Forelimb muscle (tissue), 1 donor: ENCODE results near the gene ZNF681. TPM values are rescaled to one million over a fixed set of nuclear protein-coding genes. Genes with fewer than 3 reads are reported as not detected.
A peak's percentile ranks its signal among the peaks of the same experiment; 100 is the strongest.
"Not testable (repeated sequence)": the region's sequence is repeated elsewhere in the genome, so short reads cannot be mapped to it uniquely, and the experiment has no call there.

Experiments used
- DNase-seq: peaks from one replicate; pipeline ENCODE4 v3.0.0-alpha.2; 2013; ENCODE audit warnings: low read depth
- polyA plus RNA-seq: library from polyadenylated mRNA; unstranded; fragments of 120-200 nt; gene quantifications from one replicate; pipeline ENCODE4 v1.2.1, GENCODE V29; 2013; ENCODE audit not compliant: insufficient read length

The ZNF681 gene
- polyA plus RNA-seq, 1 donor: 2.1 TPM

DNA sequence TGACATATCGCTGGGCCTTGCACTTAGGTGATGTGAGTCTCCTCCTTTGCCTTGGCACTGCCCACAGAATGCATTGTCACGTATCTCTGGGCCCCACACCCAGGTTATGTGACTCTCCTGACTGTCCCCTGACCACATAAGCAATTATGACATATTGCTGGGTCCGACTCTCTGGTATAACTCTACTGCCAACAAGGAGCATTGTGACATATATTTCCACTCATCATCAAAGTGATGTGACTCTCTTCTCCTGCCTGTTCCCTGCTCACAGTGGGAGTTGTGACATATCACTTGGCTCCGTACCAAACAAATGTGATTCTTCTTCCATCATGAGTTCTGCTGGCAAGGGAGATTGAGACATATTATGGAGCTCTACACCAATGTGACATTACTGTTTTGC is 15.4 kb upstream of the ZNF681 start:
- no peak for DNase-seq

DNA sequence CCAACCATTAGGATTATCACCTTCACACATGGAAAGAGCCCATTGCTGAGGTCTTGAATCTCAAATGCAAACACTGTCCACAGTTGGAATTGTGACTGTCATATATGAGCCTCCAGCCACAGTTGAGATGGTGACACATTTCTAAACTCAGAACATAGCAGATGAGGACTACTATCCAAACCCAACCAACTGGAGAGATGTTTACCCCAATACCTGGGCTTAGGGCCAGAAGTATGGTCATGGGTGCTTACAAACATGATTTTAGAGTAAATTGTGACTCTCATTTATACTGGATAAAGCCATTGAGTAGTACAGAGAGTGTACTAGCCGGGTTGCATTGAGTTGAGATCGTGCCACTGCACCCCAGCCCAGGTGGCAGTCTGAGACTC is 14.0 kb upstream of the ZNF681 start:
- DNase-seq: no peak

DNA sequence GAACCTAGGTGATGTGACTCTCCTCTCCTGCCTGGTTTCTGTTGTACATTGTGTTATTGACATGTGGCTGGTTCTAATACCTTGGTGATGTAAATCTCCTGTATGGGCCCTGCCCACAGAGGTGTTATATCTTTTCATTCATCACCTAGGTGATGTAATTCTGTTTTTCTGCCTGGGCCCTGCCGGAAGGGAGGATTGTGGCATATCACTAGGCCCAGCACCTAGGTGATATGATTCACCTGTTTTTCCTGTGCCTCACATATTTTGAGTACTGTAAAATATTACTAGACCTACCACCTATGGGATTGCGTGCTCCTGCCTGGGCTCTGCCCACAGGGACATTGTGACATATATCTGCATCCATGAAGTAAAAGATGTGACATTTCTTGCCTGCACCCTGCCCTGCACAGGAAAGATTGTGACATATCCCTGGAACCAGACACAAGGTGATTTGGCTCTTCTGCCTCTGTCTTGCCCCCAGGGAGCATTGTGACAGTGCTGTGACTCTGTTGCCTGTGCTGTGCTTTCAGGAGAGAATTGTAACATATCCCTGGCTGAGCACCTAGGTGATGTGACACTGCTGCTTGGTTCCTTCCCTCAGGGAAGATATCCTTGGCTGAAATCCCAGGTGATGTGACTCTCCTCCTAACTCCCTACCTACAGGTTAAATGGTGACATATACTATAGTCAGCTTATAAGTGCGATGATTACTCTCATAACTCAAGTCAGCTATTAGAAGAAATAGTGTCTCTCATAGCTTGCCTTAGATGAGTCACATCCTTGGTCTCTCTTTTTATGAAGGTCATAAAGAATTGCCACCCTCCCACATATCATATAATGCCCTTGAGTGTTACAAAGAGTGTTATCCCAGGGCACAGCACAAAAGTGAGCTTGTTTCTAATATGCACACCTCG is 13.3 kb upstream of the ZNF681 start:
- DNase-seq: no peak

DNA sequence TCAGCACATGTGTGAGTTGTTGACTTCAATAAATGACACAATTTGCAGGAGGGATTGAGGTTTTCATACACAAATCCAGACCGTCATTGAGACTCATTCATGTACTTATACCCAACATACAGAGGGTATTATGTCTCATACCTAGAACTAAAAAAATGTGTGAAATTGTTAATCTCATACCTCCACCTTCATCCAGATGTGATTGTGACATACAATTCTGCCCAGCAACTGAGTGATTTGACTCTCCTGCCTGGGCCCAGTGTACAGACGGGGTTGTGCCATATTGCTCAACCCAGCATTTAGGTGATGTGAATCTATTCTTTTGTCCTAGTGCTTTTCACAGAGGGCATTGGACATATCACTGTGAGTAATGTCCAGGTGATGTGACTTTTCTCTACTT is 12.6 kb upstream of the ZNF681 start:
- no peak for DNase-seq

GRCh38 chr19:23770672-23771250 is 12.1 kb upstream of the ZNF681 start:
- DNase-seq: no peak

DNA sequence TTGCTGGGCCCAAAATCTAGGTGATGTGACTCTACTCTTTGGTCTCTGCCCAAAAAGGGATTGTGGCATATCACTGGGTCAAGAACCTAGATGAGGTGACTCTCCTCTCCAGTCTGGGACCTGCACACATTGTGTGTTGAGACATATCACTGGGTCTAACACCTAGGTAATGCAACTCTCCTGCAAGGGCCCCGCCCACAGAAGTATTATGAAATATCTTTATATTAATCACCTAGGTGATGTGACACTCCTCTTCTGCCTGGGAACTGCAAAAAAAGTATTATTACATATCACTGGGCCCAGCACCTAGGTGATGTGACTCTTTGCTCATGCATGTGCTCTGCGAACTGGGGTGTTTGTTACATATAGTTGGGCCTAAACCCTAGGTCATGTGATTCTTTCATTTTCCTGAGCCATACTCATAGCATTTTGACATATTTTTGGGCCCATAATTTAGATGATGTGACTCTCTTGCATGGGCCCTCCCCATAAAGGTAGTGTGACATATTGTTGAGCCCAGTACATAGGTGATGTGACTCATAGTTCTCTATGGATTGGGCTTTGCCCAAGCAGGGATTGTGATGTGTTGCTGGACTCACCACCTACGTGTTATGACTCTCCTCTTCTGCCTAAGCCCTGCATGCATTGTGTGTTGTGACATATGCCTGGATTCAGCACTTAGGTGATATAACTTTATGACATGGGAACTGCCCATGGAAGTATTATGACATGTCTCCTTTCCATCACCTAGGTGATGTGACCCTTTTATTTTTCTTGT is 11.2 kb upstream of the ZNF681 start:
- no peak for DNase-seq

DNA sequence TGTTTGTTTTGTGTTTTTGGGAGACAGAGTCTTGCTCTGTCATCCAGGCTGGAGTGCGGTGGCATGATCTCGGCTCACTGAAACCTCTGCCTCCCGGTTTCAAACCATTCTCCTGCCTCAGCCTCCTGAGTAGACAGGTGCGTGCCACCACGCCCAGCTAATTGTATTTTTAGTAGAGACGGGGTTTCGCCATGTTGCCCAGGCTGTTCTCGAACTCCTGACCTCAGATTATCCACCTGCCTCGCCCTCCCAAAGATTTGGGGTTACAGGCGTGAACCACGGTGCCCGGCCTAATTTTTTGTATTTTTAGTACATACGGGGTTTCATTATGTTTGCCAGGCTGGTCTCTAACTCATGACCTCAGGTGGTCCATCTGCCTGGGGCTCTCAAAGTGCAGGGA is 8.3 kb upstream of the ZNF681 start:
- no peak for DNase-seq

- no peak for DNase-seq
These were observed 6.1 kb upstream of the ZNF681 start for GRCh38 chr19:23764781-23765180.

DNA sequence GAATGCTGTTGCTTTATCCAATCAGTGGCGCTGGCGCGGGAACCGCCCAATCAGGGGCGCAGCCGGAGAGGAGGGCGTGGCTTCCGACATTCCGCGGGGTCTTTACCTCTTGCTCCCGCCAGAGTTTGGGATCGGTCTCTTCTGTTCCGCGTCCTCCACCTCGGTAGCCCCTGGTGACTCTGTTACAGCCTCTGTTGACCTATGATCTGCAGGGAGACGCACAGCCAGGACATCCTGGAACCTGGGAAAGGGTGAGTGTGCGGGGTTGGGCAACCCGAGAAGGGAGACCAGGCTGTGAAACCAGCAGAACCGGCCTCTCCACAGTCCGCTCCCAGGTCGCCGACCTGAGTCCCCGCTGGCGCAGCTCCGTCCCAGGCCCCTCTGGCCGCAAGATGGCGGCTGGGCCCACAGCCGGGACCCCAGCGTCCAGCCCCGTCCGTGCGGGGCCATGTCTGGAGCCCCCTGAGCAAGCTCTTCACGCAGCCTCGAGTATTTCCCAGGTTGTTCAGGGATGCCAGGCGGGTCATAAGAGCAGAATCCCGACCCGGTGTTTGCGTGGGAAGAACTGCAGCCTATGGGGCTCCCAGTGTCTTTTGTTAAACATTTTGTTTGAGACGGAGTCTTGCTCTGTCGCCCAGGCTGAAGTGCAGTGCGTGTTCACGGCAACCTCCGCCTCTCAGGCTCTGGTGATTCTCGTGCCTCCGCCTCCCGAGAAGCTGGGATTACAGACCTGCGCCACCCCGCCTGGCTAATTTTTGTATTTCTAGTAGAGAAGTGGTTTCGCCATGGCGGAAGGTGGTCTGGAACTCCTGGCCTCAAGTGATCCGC is 4.4 kb upstream of the ZNF681 start:
- peak; percentile 19 for DNase-seq

- no peak for DNase-seq
These were observed 3.8 kb upstream of the ZNF681 start for GRCh38 chr19:23762548-23762883.

DNA sequence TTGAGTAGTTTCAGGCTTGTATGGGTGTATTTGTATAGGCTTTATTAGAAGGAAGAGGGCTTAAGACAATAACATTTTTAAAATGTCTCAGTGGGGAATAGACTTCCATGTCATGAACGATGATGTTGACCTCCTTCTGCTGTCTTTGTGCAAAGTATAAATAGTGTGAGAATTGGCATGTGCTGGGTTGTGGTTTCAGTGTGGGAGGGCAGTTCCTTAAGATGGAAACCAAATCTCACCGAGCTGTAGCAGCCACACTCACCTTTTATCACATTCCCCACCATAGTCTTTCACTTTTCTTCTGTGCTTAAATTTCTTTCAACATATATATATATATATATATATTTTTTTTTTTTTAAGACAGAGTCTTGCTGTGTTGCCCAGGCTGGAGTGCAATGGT is 1.6 kb upstream of the ZNF681 start:
- not testable (repeated sequence) for DNase-seq

DNA sequence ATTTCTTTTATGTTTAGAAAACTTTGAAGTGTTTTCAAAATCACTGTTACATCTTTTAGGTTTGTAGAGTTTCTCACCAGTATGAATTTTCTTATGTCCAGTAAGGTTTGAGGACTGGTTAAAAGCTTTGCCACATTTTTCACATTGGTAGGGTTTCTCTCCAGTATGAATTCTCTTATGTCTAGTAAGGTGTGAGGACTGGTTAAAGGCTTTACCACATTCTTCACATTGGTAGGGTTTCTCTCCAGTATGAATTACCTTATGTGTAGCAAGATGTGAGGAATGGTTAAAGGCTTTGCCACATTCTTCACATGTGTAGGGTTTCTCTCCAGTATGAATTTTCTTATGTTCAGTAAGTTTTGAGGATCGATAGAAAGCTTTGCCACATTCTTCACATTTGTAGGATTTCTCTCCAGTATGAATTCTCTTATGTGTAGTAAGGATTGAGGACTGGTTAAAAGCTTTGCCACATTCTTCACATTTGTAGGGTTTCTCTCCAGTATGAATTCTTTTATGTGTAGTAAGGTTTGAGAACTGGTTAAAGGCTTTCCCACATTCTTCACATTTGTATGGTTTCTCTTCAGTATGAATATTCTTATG is 15.0 kb downstream of the ZNF681 start:
- not testable (repeated sequence) for DNase-seq

DNA sequence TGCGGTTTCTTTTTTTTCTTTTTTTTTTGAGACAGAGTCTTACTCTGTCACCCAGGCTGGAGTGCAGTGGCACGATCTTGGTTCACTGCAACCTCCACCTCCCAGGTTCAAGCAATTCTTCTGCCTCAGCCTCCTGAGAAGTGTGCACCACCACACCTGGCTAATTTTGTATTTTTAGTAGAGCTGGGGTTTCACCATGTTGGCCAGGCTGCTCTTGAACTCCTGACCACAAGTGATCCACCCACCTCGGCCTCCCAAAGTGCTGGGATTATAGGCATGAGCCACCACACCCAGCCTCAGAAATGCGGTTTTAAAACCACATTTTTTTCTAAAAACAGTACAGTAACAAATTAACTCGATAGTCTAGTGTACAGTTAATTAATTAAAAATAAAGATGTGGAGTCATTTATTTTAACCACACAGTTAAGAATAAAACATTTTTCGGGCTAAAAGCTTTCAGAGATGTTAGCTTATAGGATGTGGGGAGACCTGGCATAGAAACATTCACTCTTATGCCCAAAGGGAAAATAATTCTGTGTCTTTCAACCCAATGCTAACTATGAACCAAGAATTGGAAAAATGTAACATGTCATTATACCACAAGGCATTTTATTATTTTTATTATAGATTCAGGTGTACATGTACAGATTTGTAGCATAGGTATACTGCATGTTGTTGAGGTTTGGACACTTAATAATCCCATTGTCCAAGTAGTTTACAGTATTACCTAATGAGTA is 27.8 kb downstream of the ZNF681 start:
- DNase-seq: not testable (repeated sequence)

DNA sequence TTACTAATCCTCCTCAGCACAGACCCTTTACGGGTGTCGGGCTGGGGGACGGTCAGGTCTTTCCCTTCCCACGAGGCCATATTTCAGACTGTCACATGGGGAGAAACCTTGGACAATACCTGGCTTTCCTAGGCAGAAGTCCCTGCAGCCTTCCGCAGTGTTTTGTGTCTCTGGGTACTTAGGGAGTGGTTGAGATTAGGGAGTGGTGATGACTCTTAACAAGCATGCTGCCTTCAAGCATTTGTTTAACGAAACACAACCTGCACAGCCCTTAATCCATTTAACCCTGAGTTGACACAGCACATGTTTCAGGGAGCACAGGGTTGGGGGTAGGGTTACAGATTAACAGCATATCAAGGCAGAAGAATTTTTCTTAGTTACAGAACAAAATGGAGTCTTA is 34.5 kb downstream of the ZNF681 start:
- not testable (repeated sequence) for DNase-seq

DNA sequence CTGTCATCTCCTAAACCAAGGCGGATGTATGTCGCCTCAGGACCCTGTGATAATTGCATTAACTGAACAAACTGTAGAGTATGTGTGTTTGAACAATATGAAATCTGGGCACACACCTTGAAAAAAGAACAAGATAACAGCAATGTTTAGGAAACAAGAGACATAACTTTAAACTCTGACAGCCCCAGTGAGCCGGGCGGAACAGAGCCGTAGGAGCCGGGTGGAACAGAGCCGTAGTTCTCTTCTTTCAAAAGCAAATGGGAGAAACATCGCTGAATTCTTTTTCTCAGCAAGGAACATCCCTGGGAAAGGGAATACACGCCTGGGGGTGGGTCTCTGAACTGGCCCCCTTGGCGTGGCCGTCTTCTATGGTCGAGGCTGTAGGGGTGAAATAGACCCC is 39.9 kb downstream of the ZNF681 start:
- no peak for DNase-seq

GRCh38 chr19:23716792-23717191 is 41.9 kb downstream of the ZNF681 start:
- no peak for DNase-seq

- no peak for DNase-seq
These were observed 49.3 kb downstream of the ZNF681 start for GRCh38 chr19:23709347-23709746.

- DNase-seq: no peak
These were observed 52.0 kb downstream of the ZNF681 start for GRCh38 chr19:23706657-23707056.

- DNase-seq: no peak
These were observed 59.2 kb downstream of the ZNF681 start for GRCh38 chr19:23699521-23699860.

- no peak for DNase-seq
These were observed 59.8 kb downstream of the ZNF681 start for GRCh38 chr19:23698711-23699520.
